HL-60 (cell line): Measurements from ENCODE around the gene EPSTI1.

Source experiments
- DNase-seq, 2 experiments: peaks; one replicate each; pipeline ENCODE4 v3.0.0-alpha.2; 2010 to 2020; ENCODE audit warnings: low read depth in 1 of 2, low spot score in 1 of 2
- H3K27ac ChIP-seq: fragments of 250-450 bp; sonication (Bioruptor Pico); replicated peaks from 2 replicates; pipeline ENCODE4 v1.5.1; 2020; ENCODE audit warnings: mild to moderate bottlenecking, moderate library complexity
- H3K27me3 ChIP-seq: fragments of 250-450 bp; sonication (Bioruptor Pico); 2 replicates; pipeline ENCODE4 v1.5.1; 2021; ENCODE audit warnings: mild to moderate bottlenecking, moderate library complexity; ENCODE audit not compliant: insufficient read depth, poor library complexity, severe bottlenecking
- H3K4me3 ChIP-seq: replicated peaks from 2 replicates; pipeline ENCODE4 v1.5.1; 2011; ENCODE audit warnings: mild to moderate bottlenecking, control low read depth, low read length; ENCODE audit not compliant: insufficient read depth
- CTCF ChIP-seq: IDR thresholded peaks from one replicate; pipeline ENCODE4 v1.5.1; 2011; ENCODE audit warnings: low read length, control low read depth, inconsistent platforms; ENCODE audit not compliant: insufficient read depth
- GABPA ChIP-seq: IDR thresholded peaks from 2 replicates; pipeline ENCODE4 v1.6.1; 2012; ENCODE audit warnings: low read depth
- POLR2AphosphoS5 ChIP-seq: IDR thresholded peaks from 2 replicates; pipeline ENCODE4 v1.6.1; 2012; ENCODE audit warnings: low read depth
- REST ChIP-seq: IDR thresholded peaks from 2 replicates; pipeline ENCODE4 v1.6.1; 2012; ENCODE audit warnings: low read depth; ENCODE audit not compliant: insufficient replicate concordance
- SPI1 ChIP-seq: IDR thresholded peaks from 2 replicates; pipeline ENCODE4 v1.6.1; 2012; ENCODE audit warnings: low read depth, mild to moderate bottlenecking, borderline replicate concordance

EPSTI1 gene

GRCh38 chr13:42984691-42985090 lies 7.3 kb downstream of the EPSTI1 start:
- no peak overlapping the region for H3K27ac ChIP-seq
- H3K27me3 ChIP-seq, result no peaks in the 10 kb centered on the region
- H3K4me3 ChIP-seq, result no peak overlapping the region
- no peak for DNase-seq
- no peak for TF ChIP-seq CTCF
- TF ChIP-seq GABPA, result no peak
- TF ChIP-seq POLR2AphosphoS5, result no peak
- TF ChIP-seq SPI1, result no peak
- TF ChIP-seq REST, result no peak

- no peak for TF ChIP-seq REST
- no peak for TF ChIP-seq CTCF
- TF ChIP-seq GABPA, result no peak
- Histone ChIP-seq H3K27me3 (no peaks in the 10 kb centered on the region), H3K27ac (no peak overlapping the region), H3K4me3 (no peak overlapping the region)
- no peak for DNase-seq
Observed at GRCh38 chr13:42984026-42984425, 8.0 kb downstream of the EPSTI1 start.

GRCh38 chr13:42981853-42982252 lies 10.2 kb downstream of the EPSTI1 start:
- Histone ChIP-seq H3K27me3 (no peaks in the 10 kb centered on the region), H3K4me3 (no peak overlapping the region), H3K27ac (no peak overlapping the region)
- no peak for TF ChIP-seq GABPA
- no peak for TF ChIP-seq REST
- TF ChIP-seq SPI1, result no peak
- no peak for TF ChIP-seq CTCF
- TF ChIP-seq POLR2AphosphoS5, result no peak
- DNase-seq, result no peak
